Progenitor cell of endocrine pancreas (in vitro differentiated cells): Measurements from ENCODE around the gene CENPS. TPM values are rescaled to one million over a fixed set of nuclear protein-coding genes. Genes with fewer than 3 reads are reported as not detected.

ENCODE experiments used
- DNase-seq: peaks from one replicate; pipeline ENCODE4 v3.0.0; 2021; ENCODE audit warnings: low spot score; ENCODE audit not compliant: unreplicated experiment
- H3K27ac Mint-ChIP-seq: 2 replicates; pipeline ENCODE4 v1.8.0; 2021; ENCODE audit warnings: mild to moderate bottlenecking, moderate library complexity, mixed read lengths
- H3K27me3 Mint-ChIP-seq: 2 replicates; pipeline ENCODE4 v1.8.0; 2021; ENCODE audit warnings: mixed read lengths
- H3K36me3 Mint-ChIP-seq: 2 replicates; pipeline ENCODE4 v1.8.0; 2022; ENCODE audit warnings: mixed read lengths; ENCODE audit not compliant: insufficient read depth
- H3K4me1 Mint-ChIP-seq: 2 replicates; pipeline ENCODE4 v1.8.0; 2021; ENCODE audit warnings: low read depth, mixed read lengths
- H3K4me3 Mint-ChIP-seq: 2 replicates; pipeline ENCODE4 v1.8.0; 2021; ENCODE audit warnings: low read depth, mild to moderate bottlenecking, moderate library complexity, mixed read lengths
- H3K9me3 Mint-ChIP-seq: 2 replicates; pipeline ENCODE4 v1.8.0; 2021; ENCODE audit warnings: low read depth, mixed read lengths
- CTCF ChIP-seq: fragments of 200-600 bp; sonication (generic); IDR thresholded peaks from one replicate; pipeline ENCODE4 v1.5.0; 2021; ENCODE audit warnings: antibody characterized with exemption, mild to moderate bottlenecking; ENCODE audit not compliant: unreplicated experiment
- total RNA-seq: library from RNA; stranded (reverse); gene quantifications from 2 replicates; pipeline ENCODE4 v1.2.1, GENCODE V29; 2021

Gene CENPS
- total RNA-seq, 1 donor from 2014 or later, result 22.2 TPM

DNA sequence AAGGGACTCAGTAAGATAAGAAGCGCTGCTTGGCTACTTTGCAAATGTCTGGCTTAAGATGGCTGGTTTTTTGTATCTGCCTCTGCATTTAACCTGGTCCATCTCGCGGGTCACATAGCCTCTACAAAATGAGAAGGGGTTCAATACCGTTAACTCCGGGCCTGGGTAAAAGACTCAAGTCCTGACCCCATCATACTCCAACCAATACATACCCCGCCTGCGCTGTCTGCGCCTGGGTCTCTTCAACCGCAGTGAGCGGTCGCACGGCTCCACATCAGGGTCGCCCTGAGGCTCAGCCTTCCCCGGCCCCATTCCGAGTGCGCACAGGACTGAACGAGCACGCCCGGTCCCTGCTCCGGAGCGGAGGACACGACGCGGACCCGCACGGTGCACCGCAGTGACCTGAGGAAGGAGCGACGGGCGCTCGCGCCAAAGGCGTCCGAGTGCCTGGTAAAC is 31.9 kb upstream of the CENPS start:
- H3K27ac Mint-ChIP-seq, result peak overlapping the region; percentile 94
- peak overlapping the region; percentile 95 for H3K4me3 Mint-ChIP-seq
- peaks cover 4% of the 10 kb centered on the region for H3K9me3 Mint-ChIP-seq
- peaks cover 10% of the 10 kb centered on the region for H3K36me3 Mint-ChIP-seq
- no peaks in the 10 kb centered on the region for H3K27me3 Mint-ChIP-seq
- TF ChIP-seq CTCF, result no peak
- no peak for DNase-seq
- H3K4me1 Mint-ChIP-seq, result peaks cover 14% of the 10 kb centered on the region

- peaks cover 14% of the 10 kb centered on the region for H3K4me1 Mint-ChIP-seq
- H3K27me3 Mint-ChIP-seq, result no peaks in the 10 kb centered on the region
- H3K4me3 Mint-ChIP-seq, result peak within 1 kb of the TSS; percentile 95
- H3K27ac Mint-ChIP-seq, result peak within 1 kb of the TSS; percentile 94
- no peak for TF ChIP-seq CTCF
- peaks cover 4% of the 10 kb centered on the region for H3K9me3 Mint-ChIP-seq
- H3K36me3 Mint-ChIP-seq, result peaks cover 12% of the 10 kb centered on the region
- DNase-seq, result peak; percentile 97
Observed at GRCh38 chr1:10398734-10399443, 31.3 kb upstream of the CENPS start, which contains the start of gene PGD. PGD (plus strand) TSS chr1:10399064; CDS start chr1:10399118, 54 bp downstream.

- peak overlapping the region; percentile 93 for H3K27ac Mint-ChIP-seq
- peaks cover 15% of the 10 kb centered on the region for H3K36me3 Mint-ChIP-seq
- TF ChIP-seq CTCF, result no peak
- H3K9me3 Mint-ChIP-seq, result no peaks in the 10 kb centered on the region
- peaks cover 14% of the 10 kb centered on the region for H3K4me1 Mint-ChIP-seq
- DNase-seq, result no peak
- no peaks in the 10 kb centered on the region for H3K27me3 Mint-ChIP-seq
- H3K4me3 Mint-ChIP-seq, result peak overlapping the region; percentile 95
Observed at GRCh38 chr1:10399444-10399941, 30.7 kb upstream of the CENPS start.

- no peaks in the 10 kb centered on the region for H3K9me3 Mint-ChIP-seq
- no peak for TF ChIP-seq CTCF
- peaks cover 18% of the 10 kb centered on the region for H3K36me3 Mint-ChIP-seq
- no peaks in the 10 kb centered on the region for H3K27me3 Mint-ChIP-seq
- no peak for DNase-seq
- peak overlapping the region; percentile 93 for H3K27ac Mint-ChIP-seq
- peak overlapping the region; percentile 95 for H3K4me3 Mint-ChIP-seq
- H3K4me1 Mint-ChIP-seq, result peaks cover 14% of the 10 kb centered on the region
Observed at GRCh38 chr1:10400013-10400412, 30.2 kb upstream of the CENPS start.

DNA sequence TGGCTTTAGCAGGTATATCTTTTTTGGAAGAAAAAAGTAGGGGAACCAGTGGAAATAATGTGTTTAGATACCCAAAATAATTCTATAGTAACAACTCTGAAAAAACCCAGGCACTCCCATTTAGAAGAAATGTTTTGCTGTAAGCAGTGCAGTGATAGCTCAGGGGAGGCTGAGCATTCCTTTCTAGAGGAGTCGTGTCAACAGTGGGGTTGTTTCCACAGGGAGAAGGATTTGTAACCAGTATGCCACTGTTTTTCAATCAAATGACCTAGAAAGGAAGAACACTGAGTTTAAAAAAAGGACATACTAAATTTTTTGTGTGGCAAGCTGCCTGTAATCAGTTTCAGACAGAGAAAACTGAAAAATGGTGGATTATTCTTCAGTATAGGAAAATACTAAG is 29.0 kb upstream of the CENPS start:
- Mint-ChIP-seq H3K4me1 (peaks cover 14% of the 10 kb centered on the region), H3K4me3 (no peak overlapping the region), H3K27me3 (no peaks in the 10 kb centered on the region), H3K27ac (peak overlapping the region; percentile 71), H3K36me3 (peaks cover 18% of the 10 kb centered on the region), H3K9me3 (no peaks in the 10 kb centered on the region)
- no peak for DNase-seq
- no peak for TF ChIP-seq CTCF
